T-helper 9 cell (primary cell): Measurements from ENCODE around the gene LAGE3.

ENCODE experiments used
- DNase-seq: peaks from one replicate; pipeline ENCODE4 v3.0.0-alpha.2; 2020

The LAGE3 gene

DNA sequence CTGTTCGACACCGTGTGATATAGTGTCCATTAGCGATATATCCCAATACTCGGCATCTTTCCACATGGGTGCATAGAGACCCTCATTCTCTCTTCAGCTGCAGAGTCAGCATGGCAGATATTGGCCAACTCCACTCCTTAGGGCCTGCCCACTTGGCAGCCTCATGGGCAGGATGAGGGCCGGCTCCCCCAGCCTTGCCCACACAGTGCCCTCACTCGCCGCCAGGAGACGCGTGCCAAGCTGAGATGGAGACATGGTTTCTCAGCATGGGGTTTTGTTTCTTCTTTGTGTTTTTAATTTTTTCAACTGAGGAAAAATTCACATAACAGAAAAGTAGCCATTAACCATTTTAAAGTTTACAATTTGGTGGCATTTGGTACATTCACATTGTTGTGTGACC is 26.3 kb downstream of the LAGE3 start:
- DNase-seq: no peak

DNA sequence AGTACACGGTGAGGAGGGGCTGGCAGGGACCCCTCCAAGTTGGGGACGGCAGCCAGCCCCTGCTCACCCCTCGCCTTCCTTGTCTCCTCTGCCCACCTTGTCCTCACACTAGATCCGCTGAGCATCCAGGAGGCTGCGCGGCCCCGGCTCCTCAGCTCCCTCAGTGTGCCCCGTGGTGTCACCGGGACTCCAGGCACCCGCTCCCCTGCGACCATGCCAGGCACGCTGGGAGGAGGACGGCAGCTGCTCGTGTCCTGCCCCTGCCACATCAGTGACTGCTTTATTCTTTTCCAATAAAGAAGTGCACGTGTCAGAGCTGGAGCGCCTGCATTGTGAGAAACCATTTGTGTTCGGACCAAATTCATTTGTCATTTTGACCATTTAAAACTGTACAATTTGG is 28.8 kb downstream of the LAGE3 start:
- no peak for DNase-seq

DNA sequence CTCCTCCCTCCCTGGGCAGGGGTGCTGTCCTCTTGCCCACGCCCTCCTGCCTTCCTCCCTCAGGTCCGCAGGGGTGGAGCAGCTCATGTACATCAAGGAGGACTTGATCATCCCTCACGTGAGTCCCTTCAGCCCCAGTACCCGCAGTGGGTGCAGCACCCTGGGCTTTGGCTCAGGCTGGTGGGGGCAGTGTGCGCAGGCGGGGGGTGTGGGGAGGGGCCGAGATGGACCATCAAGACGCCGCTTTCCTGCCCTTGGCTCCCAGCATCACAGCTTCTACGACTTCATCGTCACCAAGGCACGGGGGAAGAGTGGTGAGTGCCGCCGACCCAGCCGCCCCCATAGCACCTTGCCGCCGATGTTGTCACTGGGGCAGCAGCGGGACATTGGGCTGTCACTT is 29.5 kb downstream of the LAGE3 start:
- no peak for DNase-seq

DNA sequence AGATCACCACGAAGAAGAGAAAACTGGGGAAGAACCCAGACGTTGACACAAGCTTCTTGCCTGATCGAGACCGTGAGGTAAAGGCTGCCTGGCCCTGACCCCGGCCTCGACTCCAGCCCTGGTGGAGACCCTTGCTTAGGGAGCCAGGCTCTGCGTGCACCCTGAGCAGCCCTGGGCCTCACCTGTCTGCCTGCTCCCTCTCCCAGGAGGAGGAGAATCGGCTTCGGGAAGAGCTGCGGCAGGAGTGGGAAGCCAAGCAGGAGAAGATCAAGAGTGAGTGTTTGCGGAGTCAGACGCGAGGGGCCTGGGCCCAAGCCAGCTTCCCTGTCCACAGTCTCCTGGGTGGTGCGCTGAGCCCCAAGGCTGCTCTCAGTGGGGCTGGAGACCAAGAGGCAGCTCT is 30.6 kb downstream of the LAGE3 start:
- DNase-seq: no peak

DNA sequence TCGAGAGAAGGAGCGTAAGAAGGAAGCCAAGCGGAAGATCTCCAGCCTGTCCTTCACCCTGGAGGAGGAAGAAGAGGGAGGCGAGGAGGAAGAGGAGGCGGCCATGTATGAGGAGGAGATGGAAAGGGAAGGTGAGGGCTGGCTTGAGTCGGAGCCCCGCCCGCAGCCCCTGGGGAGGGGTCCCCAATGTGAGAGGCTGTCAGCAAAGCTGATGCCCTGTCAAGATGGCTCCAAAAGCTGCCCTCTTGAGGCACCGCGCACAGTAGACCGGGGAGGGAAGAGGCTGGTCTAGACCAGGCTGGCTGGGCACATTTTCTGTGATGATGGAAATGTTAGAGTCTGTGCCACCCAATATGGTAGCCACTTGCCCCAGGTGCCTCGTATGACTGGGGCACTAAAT is 32.7 kb downstream of the LAGE3 start:
- DNase-seq: no peak

DNA sequence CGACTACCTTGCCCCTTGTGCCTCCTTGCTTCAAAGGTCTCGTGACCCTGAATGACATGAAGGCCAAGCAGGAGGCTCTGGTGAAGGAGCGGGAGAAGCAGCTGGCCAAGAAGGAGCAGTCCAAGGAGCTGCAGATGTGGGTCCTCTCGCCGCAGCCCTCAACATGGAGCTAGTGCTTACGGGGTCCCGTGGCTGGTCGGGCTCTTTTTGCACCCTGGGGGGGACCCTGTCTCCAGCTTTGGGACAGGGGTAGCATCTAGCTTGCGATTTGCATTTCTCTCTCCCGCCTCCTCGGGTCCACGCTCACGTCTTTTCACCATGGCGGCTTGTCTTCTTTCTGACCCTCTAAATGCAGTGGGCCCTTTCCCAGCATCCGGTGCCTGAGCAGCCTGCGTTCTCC is 33.3 kb downstream of the LAGE3 start:
- DNase-seq: no peak

DNA sequence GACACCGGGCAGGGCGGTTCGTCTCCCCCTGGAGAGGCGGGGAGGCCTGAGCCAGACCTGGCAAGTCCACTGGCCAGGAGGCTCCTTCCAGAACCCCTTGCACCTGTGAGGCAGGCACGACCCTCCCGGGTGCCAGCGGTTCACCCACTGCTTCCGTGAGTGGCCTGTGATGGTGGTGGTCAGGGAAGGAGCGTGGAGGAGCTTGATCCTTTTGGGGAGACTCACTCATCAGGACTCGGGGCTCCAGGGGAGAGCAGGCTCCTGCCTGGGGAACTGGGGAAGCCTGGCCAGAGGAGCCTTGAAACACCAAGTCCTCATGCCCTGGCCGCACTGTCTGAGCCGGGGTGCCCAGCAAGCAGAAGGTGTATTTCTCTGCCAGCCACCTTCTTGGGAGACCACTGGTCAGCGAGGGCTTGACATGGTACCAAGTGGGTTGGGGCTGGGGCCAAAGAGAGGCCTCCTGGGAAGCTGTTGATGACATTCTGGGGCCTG is 34.3 kb downstream of the LAGE3 start:
- no peak for DNase-seq

DNA sequence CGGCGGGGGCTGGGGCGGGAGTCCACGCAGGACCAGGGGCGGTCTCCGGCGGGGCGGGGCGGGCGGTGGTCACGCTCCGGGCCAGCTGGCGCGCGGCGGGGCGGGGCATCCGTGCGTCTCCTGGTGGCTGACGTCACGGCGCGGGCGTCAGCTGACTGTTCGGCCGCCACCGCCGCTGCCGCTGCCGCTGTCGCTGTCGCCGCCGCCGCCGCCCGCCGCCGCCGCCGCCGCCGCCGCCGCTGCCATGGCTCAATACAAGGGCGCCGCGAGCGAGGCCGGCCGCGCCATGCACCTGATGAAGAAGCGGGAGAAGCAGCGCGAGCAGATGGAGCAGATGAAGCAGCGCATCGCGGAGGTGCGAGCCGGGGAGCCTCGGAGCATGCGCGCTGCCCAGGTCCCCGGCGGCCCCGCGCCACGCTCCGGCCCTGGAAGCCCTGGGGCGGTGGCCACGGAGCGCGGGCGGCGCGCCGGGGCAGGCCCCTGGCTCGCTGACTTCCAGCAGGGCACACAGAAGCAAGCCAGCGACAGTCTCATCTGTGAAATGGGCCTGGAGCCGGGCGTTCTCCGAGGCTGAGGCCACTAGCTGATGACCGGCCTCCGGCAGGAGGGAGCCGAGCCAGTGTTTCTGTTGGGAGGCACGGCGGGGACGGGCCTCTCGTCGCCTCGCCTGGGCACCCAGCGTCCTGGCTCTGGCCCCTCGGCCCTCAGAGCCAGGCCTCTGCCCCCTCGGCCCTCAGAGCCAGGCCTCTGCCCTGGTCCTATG is 34.9 kb downstream of the LAGE3 start, which contains the start of gene FAM50A:
Gene FAM50A, plus strand, starts transcription at position 150 of the 763 bp plus-strand sequence. Its CDS starts 95 bp downstream, at position 245.
- peak; percentile 62 for DNase-seq

DNA sequence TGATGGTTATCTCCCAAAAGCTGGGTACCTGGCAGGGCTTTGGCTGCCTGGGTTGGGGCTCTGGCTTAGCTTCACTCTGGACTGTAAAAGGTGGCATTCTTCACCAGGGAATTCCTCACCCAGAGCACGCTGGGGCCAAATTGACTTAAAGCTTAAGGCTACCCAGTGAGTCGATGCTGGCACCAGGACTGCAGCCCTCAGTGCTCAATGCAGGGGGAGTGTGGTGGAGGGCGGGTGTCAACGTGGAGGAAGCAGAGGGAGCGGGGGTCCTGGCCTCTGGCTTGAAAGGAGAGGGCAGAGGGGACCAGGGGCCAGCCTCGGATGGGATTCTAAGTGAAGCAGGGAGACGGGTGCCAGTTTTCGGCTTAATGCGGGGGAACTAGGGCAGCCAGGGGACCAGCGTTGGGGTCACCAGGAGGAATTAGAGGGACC is 35.6 kb downstream of the LAGE3 start:
- DNase-seq: no peak

DNA sequence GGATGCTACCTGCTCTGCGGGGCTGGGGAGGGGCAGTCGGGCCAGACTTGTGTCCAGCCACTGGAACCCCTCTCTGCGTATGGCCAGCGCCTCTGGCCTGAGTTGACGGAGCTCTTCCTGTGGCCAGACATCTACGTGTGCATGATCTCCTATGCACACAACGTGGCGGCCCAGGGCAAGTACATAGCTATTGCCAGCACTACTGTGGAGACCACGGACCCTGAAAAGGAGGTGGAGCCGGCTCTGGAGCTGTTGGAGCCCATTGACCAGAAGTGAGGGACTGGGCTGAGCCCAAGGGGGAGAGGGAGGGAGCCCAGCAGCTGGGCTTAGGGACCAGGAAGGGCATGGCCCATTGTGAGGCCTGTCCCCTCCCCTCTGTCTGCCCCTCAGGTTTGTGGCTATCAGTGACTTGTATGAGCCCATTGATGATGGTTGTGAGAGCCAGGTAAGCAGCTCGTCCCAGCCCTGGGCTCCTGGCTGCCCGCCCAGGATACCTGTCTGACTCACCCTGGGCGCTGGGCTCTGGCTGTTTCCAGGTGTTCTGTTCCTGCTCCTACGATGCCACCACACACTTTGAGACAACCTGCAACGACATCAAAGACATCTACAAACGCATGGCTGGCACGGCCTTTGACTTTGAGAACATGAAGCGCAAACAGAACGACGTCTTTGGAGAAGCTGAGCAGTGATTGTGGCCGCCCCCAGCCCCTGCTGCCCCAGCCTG is 36.9 kb downstream of the LAGE3 start:
- DNase-seq: no peak

DNA sequence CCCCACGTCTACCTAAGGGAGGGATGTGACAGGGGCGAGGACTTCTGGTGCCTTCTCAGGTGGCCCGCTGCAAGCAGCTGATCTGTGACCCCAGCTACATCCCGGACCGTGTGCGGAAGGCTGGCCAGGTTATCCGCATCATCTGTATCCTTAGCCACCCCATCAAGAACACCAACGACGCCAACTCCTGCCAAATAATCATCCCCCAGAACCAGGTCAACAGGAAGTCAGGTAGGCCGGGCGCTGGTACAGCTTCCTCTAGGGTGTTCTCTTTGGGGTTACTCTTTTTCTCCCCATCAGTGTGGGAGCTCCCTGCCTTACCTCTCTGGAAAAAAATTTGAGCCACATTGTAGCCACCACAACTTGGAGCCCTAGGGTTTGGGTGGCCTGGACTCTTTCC is 37.5 kb downstream of the LAGE3 start:
- no peak for DNase-seq

DNA sequence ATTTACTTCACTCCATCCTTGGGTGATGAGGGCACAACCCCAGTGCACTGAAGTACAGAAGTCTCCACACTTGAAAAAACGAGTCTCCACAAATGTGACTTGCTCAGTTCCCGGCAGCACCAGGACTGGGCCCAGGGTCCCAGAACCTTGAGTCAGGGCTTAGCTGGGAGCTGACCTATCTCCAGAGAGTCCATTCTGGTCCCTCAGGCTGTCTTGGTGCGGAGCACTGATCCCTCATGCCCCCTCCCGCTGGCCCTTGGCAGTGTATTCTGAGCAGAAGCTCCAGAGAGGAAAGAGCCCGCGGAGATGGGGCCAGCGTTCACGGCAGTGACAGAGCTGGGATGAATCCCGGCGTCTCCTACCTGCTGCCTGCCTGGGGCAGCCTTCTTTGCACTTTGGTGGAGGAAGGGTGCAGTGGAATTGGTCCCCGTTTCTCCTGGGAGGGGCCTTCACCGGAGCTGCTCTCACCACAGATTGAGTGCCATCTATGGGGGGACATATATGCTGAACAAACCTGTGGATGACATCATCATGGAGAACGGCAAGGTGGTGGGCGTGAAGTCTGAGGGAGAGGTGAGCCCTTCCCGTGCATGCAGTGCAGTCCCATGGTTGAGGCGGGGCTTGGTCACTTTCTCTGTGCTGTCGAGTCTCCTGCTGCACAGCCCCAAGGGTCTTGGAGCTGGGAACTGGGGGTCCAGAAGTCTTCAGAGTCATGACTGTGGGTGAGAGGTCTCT is 38.3 kb downstream of the LAGE3 start:
- no peak for DNase-seq

DNA sequence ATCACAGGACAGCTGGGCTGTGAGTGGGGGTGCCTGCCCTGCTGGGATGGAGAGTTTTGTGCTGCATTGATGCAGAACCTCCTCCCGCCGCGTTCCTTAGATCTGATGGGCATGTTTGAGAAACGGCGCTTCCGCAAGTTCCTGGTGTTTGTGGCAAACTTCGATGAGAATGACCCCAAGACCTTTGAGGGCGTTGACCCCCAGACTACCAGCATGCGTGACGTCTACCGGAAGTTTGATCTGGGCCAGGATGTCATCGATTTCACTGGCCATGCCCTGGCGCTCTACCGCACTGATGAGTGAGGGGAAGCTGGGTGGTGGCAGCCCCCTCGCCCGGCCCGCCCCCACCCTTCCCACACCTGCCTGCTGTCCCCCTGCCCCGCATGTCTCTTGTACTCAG is 39.2 kb downstream of the LAGE3 start:
- DNase-seq: no peak

DNA sequence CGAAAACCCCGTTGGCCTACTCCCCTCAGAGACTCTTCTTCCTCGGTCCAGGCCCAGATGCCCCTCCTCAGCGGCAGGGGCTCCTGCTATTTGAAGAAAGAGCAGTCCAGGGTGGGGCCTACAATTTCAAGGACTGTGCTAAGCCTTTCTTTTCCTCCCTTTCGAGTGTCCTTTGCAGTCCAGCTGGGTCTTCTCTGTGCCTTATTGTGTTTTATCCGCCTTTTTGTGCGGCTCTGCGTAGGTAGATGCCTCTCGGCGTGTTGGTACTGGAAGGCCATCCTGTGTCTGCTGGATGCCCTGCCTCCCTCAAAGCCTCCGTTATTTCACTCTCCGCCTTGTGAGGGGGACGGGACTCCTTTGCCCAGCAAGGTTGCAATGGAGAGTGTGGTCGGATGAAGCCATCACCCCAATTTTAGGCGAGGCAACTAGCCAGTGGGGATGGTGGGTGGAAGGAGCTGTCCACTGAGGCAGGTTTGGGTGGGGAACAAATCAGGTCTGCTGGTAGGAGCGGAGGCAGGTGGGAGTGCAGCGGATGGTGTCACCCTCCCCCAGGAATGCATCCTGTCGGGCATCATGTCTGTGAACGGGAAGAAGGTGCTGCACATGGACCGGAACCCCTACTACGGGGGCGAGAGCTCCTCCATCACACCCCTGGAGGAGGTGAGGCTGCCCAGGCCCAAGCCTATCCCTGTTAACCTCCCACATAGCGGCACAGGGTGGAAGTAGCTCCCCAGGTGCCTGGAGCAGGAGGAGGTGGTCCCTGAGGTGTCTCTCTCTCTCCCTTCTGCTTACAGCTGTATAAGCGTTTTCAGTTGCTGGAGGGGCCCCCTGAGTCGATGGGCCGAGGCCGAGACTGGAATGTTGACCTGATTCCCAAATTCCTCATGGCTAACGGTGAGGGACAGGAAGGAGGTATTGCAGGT is 40.8 kb downstream of the LAGE3 start:
- no peak for DNase-seq

DNA sequence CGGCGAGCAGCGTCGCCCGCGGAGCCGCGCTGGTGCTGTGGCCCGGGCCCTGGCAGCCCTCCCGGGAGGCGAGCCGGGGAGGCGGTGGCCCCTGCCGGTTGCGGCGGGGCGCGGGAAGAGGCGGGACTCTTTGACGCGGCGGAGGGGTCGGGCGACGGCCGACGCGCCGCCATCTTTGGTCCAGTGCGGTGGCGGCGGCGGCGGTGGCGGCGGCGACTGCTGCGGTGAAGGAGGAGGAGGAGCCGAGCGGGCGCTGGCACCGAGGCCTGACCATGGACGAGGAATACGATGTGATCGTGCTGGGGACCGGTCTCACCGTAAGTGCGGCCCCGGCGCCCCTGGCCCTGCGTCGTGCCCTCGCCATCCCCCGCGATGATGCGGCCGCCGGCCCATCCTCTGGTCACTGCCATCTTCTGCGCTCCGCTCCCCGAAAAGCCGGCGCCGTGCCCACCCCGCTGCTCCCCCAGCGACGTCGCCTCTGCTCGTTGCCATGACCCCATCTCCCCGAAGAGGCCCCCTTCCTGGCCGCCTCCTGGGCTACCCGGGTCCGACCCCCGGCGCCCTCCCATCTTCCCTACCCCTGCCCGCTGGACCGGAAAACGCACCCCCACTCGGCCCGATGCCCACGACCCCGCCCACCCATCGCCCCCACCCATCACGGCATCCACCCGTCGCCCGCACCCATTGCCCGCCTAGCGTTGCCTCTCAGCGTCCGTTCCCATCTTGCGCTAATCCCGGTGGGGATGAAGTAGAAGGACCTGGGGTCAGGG is 41.9 kb downstream of the LAGE3 start, which contains the start of gene GDI1:
Gene GDI1, plus strand, starts transcription at position 172 of the 770 bp plus-strand sequence. Its CDS starts 101 bp downstream, at position 273.
- DNase-seq: peak; percentile 59

DNA sequence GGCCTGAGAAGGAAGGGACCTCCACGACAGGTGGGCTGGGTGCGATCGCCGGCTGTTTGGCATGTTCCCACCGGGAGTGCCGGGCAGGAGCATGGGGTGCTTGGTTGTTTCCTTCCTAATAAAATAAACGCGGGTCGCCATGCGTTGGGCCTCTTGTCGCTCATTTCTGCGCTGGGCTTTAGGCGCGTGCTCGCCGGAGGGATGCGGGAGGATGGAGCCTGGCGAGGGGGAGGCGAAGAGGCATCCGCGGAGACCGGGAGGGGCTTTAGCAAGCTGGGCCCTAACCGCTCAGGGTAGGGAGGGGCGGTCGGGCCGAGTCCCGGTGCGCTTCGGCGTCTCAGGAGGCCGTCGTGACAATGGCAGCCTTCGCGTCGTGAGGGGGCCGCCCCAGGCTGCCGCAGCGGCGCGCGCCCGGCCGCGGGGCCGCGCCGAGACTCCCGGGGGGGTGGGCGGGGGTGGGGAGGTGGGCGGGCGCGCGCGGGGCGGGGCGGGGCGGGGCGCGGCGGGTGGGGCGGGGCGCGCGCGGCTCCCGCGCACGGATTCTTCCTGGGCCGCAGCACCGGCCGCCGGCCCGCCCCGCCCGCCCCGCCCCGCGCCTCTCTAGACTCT is 42.6 kb downstream of the LAGE3 start:
- peak; percentile 40 for DNase-seq

DNA sequence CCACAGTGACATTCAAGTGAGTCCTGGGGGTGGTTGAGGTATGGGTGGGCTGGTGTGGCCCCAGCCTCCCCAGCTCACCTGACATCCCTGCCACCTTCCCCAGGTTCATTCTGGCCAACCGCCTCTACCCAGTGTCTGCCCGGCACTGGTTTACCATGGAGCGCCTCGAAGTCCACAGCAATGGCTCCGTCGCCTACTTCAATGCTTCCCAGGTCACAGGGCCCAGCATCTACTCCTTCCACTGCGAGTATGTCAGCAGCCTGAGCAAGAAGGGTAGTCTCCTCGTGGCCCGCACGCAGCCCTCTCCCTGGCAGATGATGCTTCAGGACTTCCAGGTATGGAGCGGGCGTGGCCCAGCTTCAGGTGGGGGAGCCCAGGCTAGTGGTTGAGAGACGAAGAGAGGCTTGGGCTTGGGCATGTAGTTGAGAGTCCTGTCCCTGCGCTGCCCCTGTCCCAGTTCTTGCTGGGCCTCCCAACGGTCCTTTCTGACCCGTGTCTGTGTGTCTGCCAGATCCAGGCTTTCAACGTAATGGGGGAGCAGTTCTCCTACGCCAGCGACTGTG is 43.8 kb downstream of the LAGE3 start:
- DNase-seq: no peak

DNA sequence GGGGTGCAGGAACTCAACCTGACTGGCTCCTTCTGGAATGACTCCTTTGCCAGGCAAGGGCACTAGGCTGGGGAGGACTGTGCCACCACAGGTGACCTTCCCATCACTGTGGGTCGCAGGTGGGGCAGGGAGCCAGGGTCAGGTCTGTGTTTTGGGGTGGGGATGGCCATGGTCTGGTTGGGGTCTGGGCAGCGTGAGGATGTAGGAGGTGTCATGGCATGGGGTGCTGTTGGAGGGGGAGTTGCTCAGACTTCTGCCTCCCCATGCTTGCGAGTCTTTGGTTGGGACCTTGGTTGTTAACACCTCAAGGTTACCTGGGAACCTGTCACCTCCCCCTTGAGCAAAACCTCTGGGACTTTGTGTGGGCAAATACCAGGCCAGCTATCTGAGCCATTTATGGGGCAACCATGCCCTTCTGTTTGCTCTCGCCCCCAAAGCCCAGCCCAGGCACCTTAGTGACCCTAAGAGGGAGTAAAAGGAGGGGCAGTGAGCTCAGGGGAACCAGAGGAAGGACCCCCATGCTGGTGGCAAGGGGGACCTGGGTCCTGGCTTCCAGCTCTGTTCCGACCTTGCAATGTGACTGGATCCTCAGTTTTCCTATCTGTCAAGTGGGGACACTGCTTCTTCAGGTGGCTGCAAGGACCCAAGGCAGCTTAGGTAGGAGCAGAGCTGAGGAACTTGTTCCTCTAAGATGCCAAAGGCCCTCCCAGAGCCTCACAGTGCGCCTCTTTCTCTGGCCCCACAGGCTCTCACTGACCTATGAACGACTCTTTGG is 44.5 kb downstream of the LAGE3 start:
- no peak for DNase-seq

DNA sequence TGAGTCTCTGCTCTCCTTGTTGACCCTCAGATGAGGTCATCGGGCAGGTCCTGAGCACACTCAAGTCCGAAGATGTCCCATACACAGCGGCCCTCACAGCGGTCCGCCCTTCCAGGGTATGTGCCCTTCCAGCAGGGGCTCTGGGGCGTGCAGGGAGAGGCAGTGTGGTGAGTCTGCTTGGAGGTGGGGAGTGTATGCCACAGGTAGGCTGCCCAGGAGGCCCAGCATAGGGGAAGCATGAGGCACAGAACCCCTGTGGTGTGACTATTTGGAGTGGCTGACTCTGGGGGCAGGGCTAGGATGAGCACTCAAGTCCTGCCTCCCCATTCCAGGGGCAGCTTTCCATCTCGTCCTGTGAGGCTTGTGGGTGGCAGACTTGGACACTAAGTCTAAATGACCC is 45.5 kb downstream of the LAGE3 start:
- DNase-seq: no peak

DNA sequence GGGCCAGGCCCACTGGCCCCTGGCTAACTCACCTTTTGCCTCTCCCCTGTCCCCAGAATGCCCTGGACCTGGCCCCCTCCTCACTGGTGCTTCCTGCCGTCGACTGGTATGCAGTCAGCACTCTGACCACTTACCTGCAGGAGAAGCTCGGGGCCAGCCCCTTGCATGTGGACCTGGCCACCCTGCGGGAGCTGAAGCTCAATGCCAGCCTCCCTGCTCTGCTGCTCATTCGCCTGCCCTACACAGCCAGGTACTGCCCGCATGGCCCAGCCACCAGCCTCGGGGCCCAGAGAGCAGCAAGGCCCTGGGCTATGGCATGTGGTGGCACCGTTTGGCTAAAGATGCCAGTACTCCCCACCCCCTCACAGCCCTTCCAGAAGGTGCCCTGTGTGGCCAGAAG is 46.9 kb downstream of the LAGE3 start:
- no peak for DNase-seq
